Liver (tissue), 9 donors: Measurements from ENCODE around the gene TTC1. TPM values are rescaled to one million over a fixed set of nuclear protein-coding genes. Genes with fewer than 3 reads are reported as not detected.

Source experiments
- DNase-seq: peaks from one replicate; pipeline ENCODE4 v3.0.0-alpha.2; 2017; ENCODE audit warnings: low spot score
- H3K27ac ChIP-seq, 2 donors: one replicate each; pipeline ENCODE4 v1.7.0; 2013; ENCODE audit warnings: inconsistent platforms in 2 of 2, low read length in 2 of 2, control low read depth in 1 of 2, low read depth in 1 of 2, mild to moderate bottlenecking in 1 of 2
- H3K27me3 ChIP-seq, 4 donors: one replicate each; pipeline versions ENCODE4 v1.6.1 to v1.7.0; 2013; ENCODE audit warnings: low read length in 3 of 4, inconsistent platforms in 1 of 4, mild to moderate bottlenecking in 1 of 4, moderate library complexity in 1 of 4; ENCODE audit not compliant: control insufficient read depth in 4 of 4, insufficient read depth in 4 of 4
- H3K36me3 ChIP-seq, 4 donors: one replicate each; pipeline versions ENCODE4 v1.6.1 to v1.7.0; 2013; ENCODE audit warnings: low read length in 3 of 4, mild to moderate bottlenecking in 3 of 4, low read depth in 1 of 4, moderate library complexity in 1 of 4; ENCODE audit not compliant: control insufficient read depth in 4 of 4, insufficient read depth in 3 of 4
- H3K4me1 ChIP-seq, 4 donors: one replicate each; pipeline versions ENCODE4 v1.6.1 to v1.7.0; 2013; ENCODE audit warnings: low read length in 3 of 4, mild to moderate bottlenecking in 3 of 4, moderate library complexity in 1 of 4; ENCODE audit not compliant: control insufficient read depth in 4 of 4, insufficient read depth in 4 of 4
- H3K4me3 ChIP-seq, 3 donors: one replicate each; pipeline versions ENCODE4 v1.6.1 to v1.7.0; 2013; ENCODE audit warnings: low read length in 3 of 3, control low read depth in 1 of 3, low read depth in 1 of 3, mild to moderate bottlenecking in 1 of 3
- H3K9ac ChIP-seq, 2 donors: one replicate each; pipeline ENCODE4 v1.7.0; 2013; ENCODE audit warnings: low read length in 2 of 2, mild to moderate bottlenecking in 2 of 2, moderate library complexity in 2 of 2, control low read depth in 1 of 2, low read depth in 1 of 2
- H3K9me3 ChIP-seq, 4 donors: one replicate each; pipeline versions ENCODE4 v1.6.1 to v1.7.0; 2013; ENCODE audit warnings: low read length in 3 of 4; ENCODE audit not compliant: control insufficient read depth in 4 of 4
- ATF3 ChIP-seq: IDR thresholded peaks from 2 replicates; pipeline ENCODE4 v1.6.1; 2016; ENCODE audit warnings: antibody characterized with exemption
- CTCF ChIP-seq: fragments of 150-350 bp; IDR thresholded peaks from 2 replicates; pipeline ENCODE4 v1.5.1; 2017; ENCODE audit warnings: improper control_type of control experiment, low read depth, low read length; ENCODE audit not compliant: missing input control
- EGR1 ChIP-seq, 2 donors: IDR thresholded peaks; 2 replicates each; pipeline ENCODE4 v1.6.1; 2016 to 2018; ENCODE audit warnings: antibody characterized with exemption in 2 of 2, low read depth in 2 of 2
- FOXA1 ChIP-seq: IDR thresholded peaks from 2 replicates; pipeline ENCODE4 v1.6.1; 2016; ENCODE audit warnings: antibody characterized with exemption
- FOXA2 ChIP-seq: IDR thresholded peaks from 2 replicates; pipeline ENCODE4 v1.6.1; 2016; ENCODE audit warnings: antibody characterized with exemption
- HNF4A ChIP-seq, 2 donors: conservative IDR thresholded peaks; 2 replicates each; pipeline ENCODE4 v1.6.1; 2016; ENCODE audit warnings: antibody characterized with exemption in 2 of 2, mild to moderate bottlenecking in 2 of 2
- HNF4G ChIP-seq: IDR thresholded peaks from 2 replicates; pipeline ENCODE4 v1.6.1; 2016; ENCODE audit warnings: antibody characterized with exemption
- JUND ChIP-seq, 2 donors: IDR thresholded peaks; 2 replicates each; pipeline ENCODE4 v1.6.1; 2016; ENCODE audit warnings: antibody characterized with exemption in 2 of 2
- MAX ChIP-seq: IDR thresholded peaks from 2 replicates; pipeline ENCODE4 v1.6.1; 2016; ENCODE audit warnings: antibody characterized with exemption
- NR2F2 ChIP-seq: IDR thresholded peaks from 2 replicates; pipeline ENCODE4 v1.6.1; 2016; ENCODE audit warnings: antibody characterized with exemption
- RAD21 ChIP-seq, 2 donors: IDR thresholded peaks; 2 replicates each; pipeline ENCODE4 v1.6.1; 2016; ENCODE audit warnings: antibody characterized with exemption in 2 of 2, mild to moderate bottlenecking in 2 of 2
- REST ChIP-seq: IDR thresholded peaks from 2 replicates; pipeline ENCODE4 v1.6.1; 2016; ENCODE audit warnings: antibody characterized with exemption, mild to moderate bottlenecking
- RXRA ChIP-seq, 2 donors: IDR thresholded peaks; 2 replicates each; pipeline ENCODE4 v1.6.1; 2017 to 2018; ENCODE audit warnings: antibody characterized with exemption in 2 of 2, mild to moderate bottlenecking in 1 of 2
- SP1 ChIP-seq: IDR thresholded peaks from 2 replicates; pipeline ENCODE4 v1.6.1; 2018; ENCODE audit warnings: antibody characterized with exemption, mild to moderate bottlenecking
- TAF1 ChIP-seq: conservative IDR thresholded peaks from 2 replicates; pipeline ENCODE4 v1.6.1; 2016; ENCODE audit warnings: antibody characterized with exemption, mild to moderate bottlenecking
- YY1 ChIP-seq: IDR thresholded peaks from 2 replicates; pipeline ENCODE4 v1.6.1; 2016; ENCODE audit warnings: antibody characterized with exemption, mild to moderate bottlenecking
- ZBTB33 ChIP-seq: IDR thresholded peaks from 2 replicates; pipeline ENCODE4 v1.6.1; 2016; ENCODE audit warnings: antibody characterized with exemption
- WGBS: extraction: QIAGEN DNeasy Blood & Tissue Kit; methylation state at CpG from one replicate; pipeline ENCODE4 v1.1.7; 2013; 5-methylcytosine and 5-hydroxymethylcytosine counted together
- polyA plus RNA-seq, 2 donors: library from polyadenylated mRNA; stranded (reverse) in 1 of 2; unstranded in 1 of 2; fragments of 200-250 nt in 1 of 2; fragments of >200 nt in 1 of 2; fragmentation: Nextera tagmentation in 1 of 2; extraction: Ambion mirVana in 1 of 2; gene quantifications; one replicate each; pipeline versions ENCODE4 v1.2.1 to v1.2.3, GENCODE V29; 2013 to 2015
- total RNA-seq, 2 donors: library from RNA; depleted of rRNA; stranded (reverse); fragments of >200 nt; gene quantifications; one replicate each; pipeline ENCODE4 v1.2.3, GENCODE V29; 2014
- donor health status: healthy.
- donor health status: healthy.
- donor health status: healthy.
- donor health status: healthy.
- donor health status: healthy.

The TTC1 gene
- total and polyA plus RNA-seq, 4 donors = 18.0 to 35.5 (median 22.2) TPM

GRCh38 chr5:160097991-160098390, 89.1 kb downstream of the TTC1 start:
- no peaks in the 10 kb centered on the region for H3K4me1 ChIP-seq
- no peak overlapping the region for H3K4me3 ChIP-seq
- H3K27ac ChIP-seq = no peak overlapping the region
- H3K27me3 ChIP-seq = no peaks in the 10 kb centered on the region
- 88% methylated on average over 4 of the region's 4 CpGs for WGBS
- H3K36me3 ChIP-seq = peaks cover 5 to 12% (median 8%) of the 10 kb centered on the region in 4 donors
- no peak for DNase-seq
- no peak for TF ChIP-seq YY1
- no peak for TF ChIP-seq TAF1
- no peak for TF ChIP-seq NR2F2
- no peak for TF ChIP-seq JUND (IDR thresholded peaks at IDR 0.05)
- TF ChIP-seq ZBTB33 = no peak
- TF ChIP-seq MAX = no peak
- no peak for TF ChIP-seq SP1
- TF ChIP-seq REST = no peak
- no peak for TF ChIP-seq CTCF
- TF ChIP-seq FOXA1 = no peak
- TF ChIP-seq ATF3 = no peak
- TF ChIP-seq RAD21 (IDR thresholded peaks at IDR 0.05) = no peak
- no peak for TF ChIP-seq RXRA (IDR thresholded peaks at IDR 0.05)
- TF ChIP-seq EGR1 (IDR thresholded peaks at IDR 0.05; ENCODE audit: low read depth in 2 of 2) = no peak
- TF ChIP-seq HNF4G = no peak
- no peak overlapping the region for H3K9ac ChIP-seq
- no peaks in the 10 kb centered on the region for H3K9me3 ChIP-seq

- no peaks in the 10 kb centered on the region for H3K9me3 ChIP-seq
- H3K27me3 ChIP-seq = no peaks in the 10 kb centered on the region
- 87% methylated on average over 4 of the region's 4 CpGs for WGBS
- H3K36me3 ChIP-seq = peaks cover 2 to 5% (median 3%) of the 10 kb centered on the region in 4 donors
- H3K4me3 ChIP-seq = no peak overlapping the region
- no peak for DNase-seq
- TF ChIP-seq FOXA2 = no peak
- TF ChIP-seq HNF4A (conservative IDR thresholded peaks at IDR 0.05) = no peak
- no peak for TF ChIP-seq CTCF
- no peaks in the 10 kb centered on the region for H3K4me1 ChIP-seq
- no peak overlapping the region for H3K27ac ChIP-seq
- H3K9ac ChIP-seq = no peak overlapping the region
These were observed 96.9 kb downstream of the TTC1 start for GRCh38 chr5:160105686-160106360.
